GM21619 (cell line): ENCODE results near the gene RAB27B.
"Not testable (repeated sequence)": the region's sequence is repeated elsewhere in the genome, so short reads cannot be mapped to it uniquely, and the experiment has no call there.

Source experiments
- ATAC-seq: cut with Tn5 transposase; IDR thresholded peaks from one replicate; pipeline ENCODE4 v1.9.1; 2021; ENCODE audit not compliant: unreplicated experiment

Gene RAB27B

GRCh38 chr18:54828281-54828881 lies at the start of gene RAB27B:
Gene RAB27B, plus strand, starts transcription at chr18:54828477. Its CDS starts 49,109 bp downstream, at chr18:54877586.
- ATAC-seq, result no peak

GRCh38 chr18:54780285-54780861 lies 47.9 kb upstream of the RAB27B start:
- no peak for ATAC-seq

GRCh38 chr18:54780970-54781369 lies 47.3 kb upstream of the RAB27B start:
- ATAC-seq, result no peak

DNA sequence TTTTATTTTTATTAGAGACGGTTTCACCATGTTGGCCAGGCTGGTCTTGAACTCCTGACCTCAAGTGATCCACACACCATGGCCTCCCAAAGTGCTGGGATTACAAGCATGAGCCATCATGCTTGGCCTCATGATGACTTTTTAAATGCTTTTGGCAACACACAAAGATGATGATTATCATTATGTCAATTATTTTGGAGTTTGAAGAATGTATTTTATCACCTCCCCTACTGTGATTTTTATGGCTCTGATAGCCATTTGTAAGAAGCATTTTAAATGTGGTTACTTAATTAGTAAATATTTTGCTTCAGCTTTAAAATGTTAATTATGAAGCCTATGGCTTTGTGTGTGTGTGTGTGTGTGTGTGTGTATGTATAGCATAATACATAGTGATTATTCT lies 45.1 kb upstream of the RAB27B start:
- ATAC-seq, result no peak

- ATAC-seq, result no peak
These were observed 42.1 kb upstream of the RAB27B start for GRCh38 chr18:54786206-54786605.

GRCh38 chr18:54787121-54787520 lies 41.2 kb upstream of the RAB27B start:
- ATAC-seq, result no peak

GRCh38 chr18:54787616-54788015 lies 40.7 kb upstream of the RAB27B start:
- no peak for ATAC-seq

DNA sequence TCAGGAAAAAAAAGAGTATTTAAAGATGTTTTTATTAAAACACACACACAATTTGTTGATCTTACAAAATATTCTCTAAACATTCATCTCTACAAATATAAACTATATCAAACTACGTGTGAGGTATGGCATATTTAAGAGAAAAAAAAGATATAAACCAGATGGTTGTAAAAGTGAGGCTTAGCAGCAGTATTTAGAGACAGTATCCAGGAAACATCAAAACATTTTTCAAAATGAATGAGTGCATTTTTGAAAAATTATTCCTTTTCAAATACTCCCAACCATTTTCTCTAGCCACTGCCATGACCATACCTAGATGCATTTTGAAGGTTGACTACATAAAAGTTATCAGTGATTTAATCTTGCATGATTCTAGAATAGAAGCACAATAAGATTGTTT lies 38.2 kb upstream of the RAB27B start:
- no peak for ATAC-seq

DNA sequence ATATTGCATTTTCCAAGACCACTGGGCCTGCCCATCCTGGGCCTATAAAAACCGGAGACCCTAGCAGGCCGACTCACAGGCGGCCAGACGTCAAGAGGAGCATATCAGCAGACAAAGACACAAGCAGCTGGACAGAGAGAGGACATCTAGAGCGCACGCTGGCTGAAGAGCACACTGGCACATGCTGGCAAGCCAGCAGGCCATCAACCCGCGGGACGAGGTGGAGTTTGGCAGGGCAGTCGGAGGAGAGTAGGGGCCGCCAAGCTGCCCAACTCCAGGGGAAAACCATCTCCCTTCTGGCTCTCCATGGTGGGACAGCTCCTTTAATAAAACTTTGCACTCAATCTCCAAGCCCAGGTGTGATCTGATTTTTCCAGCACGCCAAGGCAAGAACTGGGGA lies 36.6 kb upstream of the RAB27B start:
- ATAC-seq, result no peak

DNA sequence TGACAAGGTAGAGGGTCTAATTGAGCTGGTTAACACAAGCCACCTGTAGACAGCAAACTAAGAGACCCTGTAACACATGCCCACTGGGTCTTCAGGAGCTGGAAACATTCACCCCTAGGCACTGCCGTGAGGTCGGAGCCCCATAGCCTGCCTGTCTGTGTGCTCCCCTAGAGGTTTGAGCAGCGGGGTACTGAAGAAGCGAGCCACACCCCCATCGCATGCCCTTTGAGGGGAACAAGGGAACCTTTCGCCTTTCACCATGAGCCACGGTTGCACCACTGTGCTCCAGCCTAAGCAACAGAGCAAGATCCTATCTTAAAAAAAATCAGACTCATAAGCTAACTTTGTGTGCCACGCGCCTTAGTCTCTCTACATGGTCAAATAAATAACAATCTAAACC lies 36.2 kb upstream of the RAB27B start:
- no peak for ATAC-seq

DNA sequence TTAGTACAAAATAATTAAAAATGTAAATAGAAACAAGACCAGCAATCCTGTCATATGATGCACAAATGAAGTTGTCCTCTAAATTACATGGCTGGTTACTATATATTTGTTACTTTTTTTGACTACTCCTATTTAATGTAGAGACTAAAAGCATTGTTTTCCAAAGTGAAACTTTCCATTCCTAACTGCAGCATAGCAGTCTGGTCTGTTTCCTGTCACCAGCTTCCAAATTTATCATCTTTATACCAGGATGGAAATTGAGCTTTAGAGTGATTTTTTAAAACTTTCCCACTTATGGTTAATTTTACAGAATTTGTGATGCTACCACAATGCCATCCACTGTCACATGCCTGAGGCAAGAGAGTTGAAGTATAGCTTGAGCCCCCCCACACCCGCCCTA lies 33.5 kb upstream of the RAB27B start:
- no peak for ATAC-seq

GRCh38 chr18:54798186-54798585 lies 30.1 kb upstream of the RAB27B start:
- no peak for ATAC-seq

DNA sequence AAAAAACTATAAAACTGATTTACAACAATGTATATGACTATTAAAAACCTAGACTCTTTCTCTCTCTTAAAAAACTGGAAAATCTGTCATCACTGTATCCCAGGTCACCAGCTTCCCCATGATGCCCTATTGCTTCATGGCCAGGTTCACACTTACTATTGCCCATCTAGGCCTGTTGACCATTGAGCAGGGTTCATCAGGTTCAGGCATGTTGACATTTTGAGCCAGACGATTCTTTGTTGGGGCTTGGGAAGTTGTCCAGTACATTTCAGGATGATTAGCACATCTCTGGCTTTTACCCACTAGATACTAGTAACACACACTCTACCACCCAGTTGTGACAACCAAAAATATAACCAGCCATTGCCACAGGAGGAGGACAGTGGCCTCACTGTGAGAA lies 26.9 kb upstream of the RAB27B start:
- ATAC-seq, result no peak

- ATAC-seq, result no peak
These were observed 26.1 kb upstream of the RAB27B start for GRCh38 chr18:54802178-54802577.

- ATAC-seq, result no peak
These were observed 25.4 kb upstream of the RAB27B start for GRCh38 chr18:54802686-54803395.

DNA sequence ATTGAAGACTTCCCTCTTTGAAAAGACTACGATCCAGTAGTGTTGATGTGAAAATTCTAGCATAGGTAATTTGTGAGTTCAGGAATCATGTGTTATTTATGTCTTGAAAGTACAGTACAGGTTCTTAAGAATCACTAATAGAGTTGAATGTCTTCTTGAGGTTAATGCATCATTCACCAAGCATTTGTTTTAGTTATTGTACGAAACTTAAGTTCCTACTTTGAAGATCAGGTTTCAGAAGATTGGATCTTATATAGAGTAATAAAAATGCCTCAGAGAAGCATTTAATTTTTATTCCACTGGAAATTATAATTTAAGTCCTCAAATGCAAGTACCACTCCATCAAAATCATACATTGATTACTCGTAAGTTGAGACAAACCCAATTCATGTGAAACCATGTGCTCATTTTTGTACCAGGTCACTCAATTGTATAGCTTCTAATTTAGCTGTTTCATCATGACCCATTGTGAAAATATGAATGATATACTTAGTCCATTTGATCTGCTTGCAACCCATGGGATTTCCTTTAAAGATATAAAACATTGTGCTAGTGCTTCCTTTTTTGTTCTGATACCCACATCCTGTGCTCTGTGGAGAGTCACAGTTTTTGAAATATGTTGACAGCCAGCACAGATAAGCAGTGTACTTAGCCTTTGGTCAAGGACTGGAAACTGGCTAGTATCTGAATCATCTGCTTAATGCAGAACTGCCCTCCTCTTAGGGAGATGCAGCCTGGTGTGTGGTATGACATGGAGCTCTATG lies 22.5 kb upstream of the RAB27B start:
- no peak for ATAC-seq

GRCh38 chr18:54806526-54806925 lies 21.8 kb upstream of the RAB27B start:
- no peak for ATAC-seq

DNA sequence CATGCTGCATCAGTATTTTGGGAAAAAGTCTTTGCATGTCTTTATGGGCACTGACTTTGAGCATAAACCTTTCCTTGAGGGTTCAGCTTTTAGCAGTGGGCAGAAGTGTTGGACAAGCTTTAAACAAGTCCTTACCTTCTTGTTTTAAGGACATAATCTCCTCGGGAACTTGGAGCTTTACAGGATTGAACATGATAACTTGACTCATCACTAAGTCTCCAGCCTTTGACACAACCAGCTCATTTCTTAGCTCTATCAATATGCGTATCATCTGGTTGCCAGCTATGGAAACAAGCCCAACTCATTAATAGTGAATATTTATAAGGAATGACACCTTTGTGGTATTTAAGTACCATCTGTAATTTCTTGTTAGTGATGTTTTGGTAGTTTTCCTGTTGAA lies 21.0 kb upstream of the RAB27B start:
- ATAC-seq, result no peak

DNA sequence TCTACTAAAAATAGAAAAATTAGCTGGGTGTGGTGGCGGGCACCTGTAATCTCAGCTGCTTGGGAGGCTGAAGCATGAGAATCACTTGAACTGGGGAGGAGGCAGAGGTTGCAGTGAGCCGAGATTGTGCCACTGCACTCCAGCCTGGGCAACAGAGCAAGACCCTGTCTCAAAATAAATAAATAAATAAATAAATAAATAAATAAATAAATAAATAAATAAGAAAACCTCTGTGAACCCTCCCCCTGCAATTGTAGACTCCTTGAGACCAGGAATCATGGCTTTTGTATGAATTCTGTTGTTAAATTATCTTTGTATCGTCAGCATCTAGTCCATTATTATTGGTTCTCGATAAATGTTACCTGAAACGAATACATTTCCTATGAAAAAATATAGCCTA lies 17.6 kb upstream of the RAB27B start:
- ATAC-seq, result not testable (repeated sequence)

DNA sequence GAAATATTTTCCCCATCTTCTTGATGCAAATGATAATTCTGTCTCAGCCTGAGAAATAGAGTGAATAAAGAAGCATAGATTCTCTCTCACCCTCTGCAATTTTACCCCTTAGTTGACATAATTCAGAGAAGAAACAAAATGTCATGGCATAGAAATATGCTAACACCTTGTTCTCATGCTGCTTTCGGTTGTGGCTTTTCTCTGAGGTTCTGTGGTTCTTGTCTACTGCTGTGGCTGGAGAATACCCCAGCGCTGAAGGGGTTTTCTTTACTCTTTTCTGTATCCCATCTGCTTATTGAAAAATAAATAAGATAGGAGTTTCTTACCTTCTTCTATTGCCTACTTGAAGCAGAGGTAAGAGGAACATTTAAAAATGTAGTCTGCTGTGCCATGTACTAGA lies 15.4 kb upstream of the RAB27B start:
- no peak for ATAC-seq

GRCh38 chr18:54813305-54813704 lies 15.0 kb upstream of the RAB27B start:
- no peak for ATAC-seq
